T-helper 1 cell treated with Interleukin-12 subunit alpha and Interleukin-12 subunit beta and Interleukin-4 antibody, amounts not matched to agents 30 μg/mL and 1 μg/mL, for 36 hours (primary cell): Measurements from ENCODE around the gene ASIC2.
"Not testable (repeated sequence)": the region's sequence is repeated elsewhere in the genome, so short reads cannot be mapped to it uniquely, and the experiment has no call there.

Experiments used
- H3K27ac Mint-ChIP-seq: one replicate; pipeline ENCODE4 v1.8.0; 2021; ENCODE audit warnings: mild to moderate bottlenecking, mixed read lengths
- H3K27me3 Mint-ChIP-seq: one replicate; pipeline ENCODE4 v1.8.0; 2021; ENCODE audit warnings: low read depth, mixed read lengths
- H3K36me3 Mint-ChIP-seq: one replicate; pipeline ENCODE4 v1.8.0; 2021; ENCODE audit warnings: low read depth, mixed read lengths
- H3K4me1 Mint-ChIP-seq: one replicate; pipeline ENCODE4 v1.8.0; 2021; ENCODE audit warnings: low read depth, mixed read lengths
- H3K4me3 Mint-ChIP-seq: one replicate; pipeline ENCODE4 v1.8.0; 2021; ENCODE audit warnings: mild to moderate bottlenecking, moderate library complexity, mixed read lengths
- H3K9me3 Mint-ChIP-seq: one replicate; pipeline ENCODE4 v1.8.0; 2021; ENCODE audit warnings: mixed read lengths

The ASIC2 gene

DNA sequence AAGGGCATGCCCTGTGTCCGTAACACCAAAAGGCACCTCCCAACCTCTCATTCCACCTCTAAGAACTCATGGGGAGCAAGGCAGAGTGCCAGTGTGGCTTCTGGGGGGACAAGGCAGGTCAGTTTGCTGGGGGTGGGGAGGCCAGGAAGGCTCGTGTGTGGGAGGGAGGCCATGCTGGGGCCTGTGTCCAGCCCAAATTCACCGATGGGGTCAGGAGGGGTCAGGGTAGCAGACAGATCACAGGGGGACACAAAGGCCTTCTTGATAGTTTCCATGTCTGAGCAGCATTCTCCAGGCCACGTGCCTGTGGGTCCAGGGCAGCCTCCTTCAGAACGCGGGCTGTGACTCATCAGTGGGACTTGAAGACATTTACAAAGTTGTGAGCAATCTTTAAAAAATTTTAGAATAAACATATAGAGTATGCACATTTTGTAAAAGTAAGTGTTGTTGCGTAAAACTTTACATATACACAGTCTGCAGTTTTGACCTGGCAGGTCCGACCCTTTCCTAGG lies 280.5 kb downstream of the ASIC2 start:
- Mint-ChIP-seq H3K27ac (no peak overlapping the region), H3K4me1 (no peaks in the 10 kb centered on the region), H3K9me3 (no peaks in the 10 kb centered on the region), H3K36me3 (no peaks in the 10 kb centered on the region), H3K27me3 (no peaks in the 10 kb centered on the region), H3K4me3 (no peak overlapping the region)

DNA sequence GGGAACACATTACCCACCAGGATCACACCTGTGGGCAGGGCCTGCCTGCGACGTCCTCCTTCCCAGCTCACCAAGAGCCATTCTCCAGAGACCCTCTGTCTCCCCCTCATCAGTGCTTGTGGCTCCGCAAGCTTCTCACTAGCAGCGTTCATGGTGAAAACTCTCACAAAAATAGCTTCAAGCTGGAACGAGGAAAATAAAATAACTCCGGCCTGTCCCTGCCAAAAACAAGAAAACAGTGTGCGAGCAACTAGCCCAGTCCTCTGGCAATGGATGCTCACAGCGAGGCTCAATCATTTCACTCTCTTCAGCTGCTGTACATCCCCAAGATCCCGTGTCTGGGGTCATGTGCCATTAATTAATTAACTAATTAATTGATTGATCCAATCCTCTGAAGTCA lies 283.5 kb downstream of the ASIC2 start:
- no peak overlapping the region for H3K27ac Mint-ChIP-seq
- H3K9me3 Mint-ChIP-seq: no peaks in the 10 kb centered on the region
- H3K4me1 Mint-ChIP-seq: no peaks in the 10 kb centered on the region
- no peaks in the 10 kb centered on the region for H3K36me3 Mint-ChIP-seq
- no peaks in the 10 kb centered on the region for H3K27me3 Mint-ChIP-seq
- H3K4me3 Mint-ChIP-seq: no peak overlapping the region

DNA sequence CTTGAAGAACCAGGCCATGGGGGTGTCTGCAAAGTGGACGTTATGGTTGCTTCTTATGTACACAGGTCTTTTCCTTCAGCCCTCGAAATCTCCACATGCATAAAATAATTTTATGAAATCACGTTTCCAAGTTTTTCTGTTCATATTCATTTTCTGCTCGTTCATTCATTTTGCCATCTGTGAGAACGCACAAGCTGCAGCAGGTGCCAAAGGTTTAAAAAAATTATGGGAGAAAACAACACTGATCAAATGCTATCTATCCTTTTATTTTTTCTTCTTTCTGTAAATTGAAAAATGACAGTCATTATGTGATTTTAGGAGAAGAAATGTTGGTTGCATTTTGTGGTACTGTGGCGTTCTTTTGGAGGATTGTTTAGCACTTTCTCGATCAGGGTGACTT lies 285.9 kb downstream of the ASIC2 start:
- Mint-ChIP-seq H3K9me3 (no peaks in the 10 kb centered on the region), H3K36me3 (no peaks in the 10 kb centered on the region), H3K27ac (no peak overlapping the region), H3K4me1 (no peaks in the 10 kb centered on the region), H3K4me3 (no peak overlapping the region), H3K27me3 (peaks cover 3% of the 10 kb centered on the region)

DNA sequence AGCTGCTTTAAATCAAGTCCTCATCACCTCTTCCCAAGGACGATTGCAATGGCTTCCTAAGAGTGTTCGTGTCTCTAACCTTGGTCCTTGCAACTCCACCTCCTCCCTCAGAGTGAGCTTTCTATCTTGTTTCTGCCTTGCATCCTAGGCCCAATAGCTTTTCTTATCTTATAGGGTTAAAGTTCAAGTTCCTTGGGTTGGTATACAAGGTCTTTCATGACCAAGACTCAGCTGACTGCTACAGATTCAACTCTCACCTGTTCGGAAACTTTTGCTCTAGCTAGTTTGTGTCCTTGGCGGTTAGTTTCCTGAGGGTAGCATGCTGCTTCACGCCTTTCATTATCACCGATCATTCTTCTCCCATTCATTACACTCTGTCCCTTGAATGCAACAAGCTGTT lies 290.8 kb downstream of the ASIC2 start:
- no peaks in the 10 kb centered on the region for H3K9me3 Mint-ChIP-seq
- no peak overlapping the region for H3K4me3 Mint-ChIP-seq
- H3K27ac Mint-ChIP-seq: no peak overlapping the region
- H3K27me3 Mint-ChIP-seq: peaks cover 18% of the 10 kb centered on the region
- peaks cover 4% of the 10 kb centered on the region for H3K4me1 Mint-ChIP-seq
- no peaks in the 10 kb centered on the region for H3K36me3 Mint-ChIP-seq

DNA sequence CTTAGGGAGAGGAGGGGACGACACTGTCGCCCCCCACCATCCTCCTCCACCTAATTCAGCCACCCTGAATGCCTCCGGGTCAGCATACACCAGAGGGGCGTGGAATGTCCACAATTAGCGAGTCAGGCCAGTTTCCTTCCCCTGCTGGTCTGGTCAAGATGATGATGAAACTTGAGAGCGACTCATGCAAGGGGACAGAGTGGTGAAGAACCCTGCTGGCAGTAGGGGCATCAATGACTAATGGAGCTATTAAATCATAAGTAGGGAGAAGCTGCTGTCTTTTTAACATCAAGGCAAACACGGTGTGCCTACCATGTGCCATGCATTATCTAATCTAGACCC lies 294.2 kb downstream of the ASIC2 start:
- Mint-ChIP-seq H3K27me3 (peaks cover 15% of the 10 kb centered on the region), H3K4me3 (no peak overlapping the region), H3K4me1 (peaks cover 4% of the 10 kb centered on the region), H3K9me3 (no peaks in the 10 kb centered on the region), H3K36me3 (no peaks in the 10 kb centered on the region), H3K27ac (no peak overlapping the region)

DNA sequence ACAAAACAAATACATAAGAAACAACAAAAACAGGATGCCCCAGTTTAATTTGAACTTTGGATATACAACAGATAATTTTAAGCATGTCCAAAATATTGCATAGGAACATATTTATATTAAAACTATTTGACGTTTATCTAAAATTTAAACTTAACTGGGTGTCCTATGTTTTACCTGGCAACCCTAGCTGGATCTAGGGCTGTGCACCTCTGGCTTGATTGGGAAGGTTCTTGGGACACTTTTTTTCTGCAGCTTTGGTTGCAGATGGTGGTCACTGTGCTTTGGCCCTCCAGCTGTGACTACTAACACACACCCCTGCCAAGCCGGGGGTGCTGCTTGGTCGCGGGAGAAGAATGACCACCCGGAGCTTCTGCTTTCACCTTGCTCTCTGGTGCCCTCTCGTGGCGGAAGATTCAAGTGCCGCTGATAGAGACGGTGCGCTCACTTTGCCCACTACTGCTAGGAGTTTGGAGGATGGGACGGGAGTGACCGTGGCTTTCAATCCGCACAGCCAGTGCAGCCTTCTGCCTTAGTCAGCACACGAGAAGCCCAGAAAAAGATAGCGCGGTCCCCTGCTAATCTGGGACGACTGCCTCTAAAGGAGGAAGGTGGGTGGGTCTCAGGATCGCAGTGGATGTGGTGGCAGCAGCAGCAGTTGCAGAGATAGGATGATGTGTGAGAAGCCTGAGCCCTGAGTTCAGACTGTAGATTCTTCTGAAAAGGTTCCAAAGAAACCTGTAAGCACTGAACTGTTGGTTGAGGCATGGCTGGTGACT lies 294.8 kb downstream of the ASIC2 start:
- no peak overlapping the region for H3K27ac Mint-ChIP-seq
- peaks cover 4% of the 10 kb centered on the region for H3K4me1 Mint-ChIP-seq
- no peaks in the 10 kb centered on the region for H3K36me3 Mint-ChIP-seq
- H3K9me3 Mint-ChIP-seq: no peaks in the 10 kb centered on the region
- no peak overlapping the region for H3K4me3 Mint-ChIP-seq
- H3K27me3 Mint-ChIP-seq: peaks cover 15% of the 10 kb centered on the region

DNA sequence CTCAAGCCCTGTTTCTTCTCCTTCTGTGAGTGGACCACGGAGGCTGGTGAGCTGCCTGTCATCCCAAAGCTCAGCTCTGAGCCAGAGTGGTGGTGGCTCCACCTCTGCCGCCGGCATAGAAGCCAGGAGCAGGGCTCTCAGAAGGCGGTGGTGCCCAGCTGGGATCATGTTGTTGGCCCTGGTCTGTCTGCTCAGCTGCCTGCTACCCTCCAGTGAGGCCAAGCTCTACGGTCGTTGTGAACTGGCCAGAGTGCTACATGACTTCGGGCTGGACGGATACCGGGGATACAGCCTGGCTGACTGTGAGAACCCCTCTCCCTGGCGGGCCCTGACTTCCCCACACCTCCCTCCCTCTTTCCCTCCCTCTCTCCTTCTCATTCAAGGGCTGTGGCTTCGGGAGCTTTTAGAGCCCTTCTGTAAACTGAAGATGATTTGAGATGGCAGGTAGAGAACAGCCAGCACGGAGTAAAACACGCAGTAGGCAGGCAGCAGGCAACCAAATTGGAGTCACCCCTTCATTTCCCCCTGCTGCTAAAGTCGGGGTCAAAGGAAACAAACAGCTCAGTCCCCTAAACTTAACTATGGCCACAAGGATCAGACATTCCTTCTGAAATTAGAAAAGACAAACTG lies 297.6 kb downstream of the ASIC2 start:
- Mint-ChIP-seq H3K9me3 (no peaks in the 10 kb centered on the region), H3K4me3 (no peak overlapping the region), H3K27ac (no peak overlapping the region), H3K36me3 (no peaks in the 10 kb centered on the region), H3K27me3 (peaks cover 10% of the 10 kb centered on the region), H3K4me1 (peaks cover 4% of the 10 kb centered on the region)

DNA sequence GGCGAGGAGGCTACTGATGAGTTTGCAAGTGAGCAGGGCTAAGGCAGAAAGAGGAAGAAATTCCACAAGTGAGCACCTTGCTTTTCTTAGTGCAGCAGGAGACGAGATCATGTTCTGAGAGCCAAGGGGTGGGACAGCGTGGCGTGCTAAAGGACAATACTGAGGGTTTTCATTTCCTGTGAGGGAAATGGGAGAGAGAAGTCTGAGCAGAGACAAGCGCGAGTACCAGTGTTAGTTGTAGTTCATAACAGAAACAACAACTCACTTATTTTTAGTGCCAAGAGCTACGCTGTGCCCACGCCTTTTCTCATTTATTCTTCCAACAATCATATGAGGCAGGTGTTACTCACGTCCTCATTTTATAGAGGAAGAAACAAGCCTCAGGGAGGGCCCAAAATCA lies 299.1 kb downstream of the ASIC2 start:
- peaks cover 4% of the 10 kb centered on the region for H3K4me1 Mint-ChIP-seq
- H3K27me3 Mint-ChIP-seq: peaks cover 5% of the 10 kb centered on the region
- H3K27ac Mint-ChIP-seq: no peak overlapping the region
- H3K9me3 Mint-ChIP-seq: peaks cover 2% of the 10 kb centered on the region
- H3K4me3 Mint-ChIP-seq: no peak overlapping the region
- H3K36me3 Mint-ChIP-seq: no peaks in the 10 kb centered on the region

DNA sequence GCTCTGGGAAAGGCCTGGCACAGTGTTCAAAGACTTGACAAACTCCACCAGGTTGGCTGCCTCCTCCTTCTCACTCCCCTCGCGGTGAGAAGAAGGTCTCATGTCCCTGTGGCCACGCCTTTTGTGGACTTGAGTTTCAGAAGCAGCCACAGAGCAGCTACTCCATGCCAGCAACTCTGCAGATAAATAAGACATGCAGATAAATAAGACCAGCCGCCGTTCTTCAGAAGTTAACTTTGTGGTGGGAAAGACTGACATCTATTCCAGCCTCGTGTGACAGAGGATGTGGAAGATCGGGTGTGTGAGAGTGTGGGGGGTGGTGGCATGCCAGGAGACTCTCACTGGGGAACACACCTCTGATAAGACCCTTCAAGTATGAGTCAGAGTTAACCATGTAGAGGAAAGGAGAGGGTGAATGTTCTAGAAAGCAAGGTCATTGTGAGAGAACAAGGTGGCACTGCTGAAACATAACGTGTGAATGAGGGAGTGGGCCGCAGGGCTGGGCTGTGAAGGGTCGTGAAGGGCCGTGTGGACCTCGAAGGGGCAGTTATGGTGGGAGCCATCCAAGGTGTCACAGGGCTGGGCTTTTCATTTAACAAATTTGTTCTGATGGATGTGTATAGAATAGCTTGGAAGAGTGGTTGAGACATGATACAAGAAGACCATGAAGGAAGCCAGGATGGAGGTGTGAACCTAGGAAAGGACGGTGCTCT lies 300.6 kb downstream of the ASIC2 start:
- H3K4me1 Mint-ChIP-seq: no peaks in the 10 kb centered on the region
- H3K27ac Mint-ChIP-seq: no peak overlapping the region
- H3K9me3 Mint-ChIP-seq: peaks cover 14% of the 10 kb centered on the region
- H3K27me3 Mint-ChIP-seq: no peaks in the 10 kb centered on the region
- H3K36me3 Mint-ChIP-seq: no peaks in the 10 kb centered on the region
- no peak overlapping the region for H3K4me3 Mint-ChIP-seq

DNA sequence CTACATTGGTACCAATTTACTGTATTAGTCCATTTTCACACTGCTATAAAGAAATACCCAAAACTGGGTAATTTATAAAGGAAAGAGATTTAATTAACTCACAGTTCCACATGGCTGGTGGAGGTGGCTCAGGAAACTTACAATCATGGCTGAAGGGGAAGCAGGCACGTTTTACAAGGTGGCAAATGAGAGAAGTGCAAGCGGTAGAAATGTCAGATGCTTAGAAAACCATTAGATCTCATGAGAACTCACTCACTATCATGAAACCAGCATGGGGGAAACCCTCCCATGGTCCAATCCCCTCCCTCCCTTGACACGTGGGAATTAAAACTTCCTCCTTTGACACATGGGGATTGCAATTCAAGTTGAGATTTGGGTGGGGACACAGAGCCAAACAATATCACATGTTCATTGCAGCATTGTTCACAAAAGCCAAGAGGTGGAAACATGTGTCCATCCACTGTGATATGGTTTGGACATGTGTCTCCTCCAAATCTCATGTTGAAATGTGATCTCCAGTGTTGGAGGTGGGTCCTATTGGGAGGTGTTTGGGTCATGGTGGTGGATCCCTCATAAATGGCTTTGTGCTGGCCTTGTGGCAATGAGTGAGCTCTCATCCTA lies 304.5 kb downstream of the ASIC2 start:
- no peak overlapping the region for H3K27ac Mint-ChIP-seq
- H3K27me3 Mint-ChIP-seq: peaks cover 10% of the 10 kb centered on the region
- no peaks in the 10 kb centered on the region for H3K36me3 Mint-ChIP-seq
- H3K9me3 Mint-ChIP-seq: peaks cover 18% of the 10 kb centered on the region
- no peaks in the 10 kb centered on the region for H3K4me1 Mint-ChIP-seq
- H3K4me3 Mint-ChIP-seq: no peak overlapping the region

DNA sequence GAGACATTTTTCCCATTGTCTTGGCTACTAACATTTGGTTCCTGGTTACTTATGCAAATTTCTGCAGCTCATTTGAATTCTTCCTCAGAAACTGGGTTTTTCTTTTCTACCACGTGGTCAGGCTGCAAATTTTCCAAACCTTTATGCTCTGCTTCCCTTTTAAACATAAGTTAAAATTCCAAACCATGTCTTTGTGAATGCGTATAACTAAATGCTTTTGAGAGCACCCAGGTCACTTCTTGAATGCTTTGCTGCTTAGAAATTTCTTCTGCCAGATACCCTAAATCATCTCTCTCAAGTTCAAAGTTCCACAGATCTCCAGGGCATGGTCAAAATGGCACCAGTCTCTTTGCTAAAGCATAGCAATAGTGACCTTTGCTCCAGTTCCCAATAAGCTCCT lies 305.2 kb downstream of the ASIC2 start:
- not testable (repeated sequence) for H3K36me3 Mint-ChIP-seq, H3K4me3 Mint-ChIP-seq, H3K4me1 Mint-ChIP-seq, H3K27ac Mint-ChIP-seq
- Mint-ChIP-seq H3K27me3 (peaks cover 10% of the 10 kb centered on the region), H3K9me3 (peaks cover 18% of the 10 kb centered on the region)

DNA sequence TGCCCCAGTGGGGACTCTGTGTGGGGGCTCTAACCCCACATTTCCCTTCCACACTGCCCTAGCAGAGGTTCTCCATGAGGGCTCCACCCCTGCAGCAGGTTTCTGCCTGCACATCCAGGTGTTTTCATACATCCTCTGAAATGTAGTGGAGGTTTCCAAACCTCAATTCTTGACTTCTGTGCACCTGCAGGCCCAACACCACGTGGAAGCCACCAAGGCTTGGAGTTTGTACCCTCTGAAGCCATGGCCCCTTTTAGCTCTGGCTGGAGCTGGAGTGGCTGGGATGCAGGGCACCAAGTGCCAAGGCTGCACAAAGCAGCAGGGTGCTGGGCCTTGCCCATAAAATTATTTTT lies 305.7 kb downstream of the ASIC2 start:
- H3K27me3 Mint-ChIP-seq: peaks cover 10% of the 10 kb centered on the region
- not testable (repeated sequence) for H3K36me3 Mint-ChIP-seq, H3K4me3 Mint-ChIP-seq, H3K4me1 Mint-ChIP-seq, H3K27ac Mint-ChIP-seq
- H3K9me3 Mint-ChIP-seq: peaks cover 18% of the 10 kb centered on the region

DNA sequence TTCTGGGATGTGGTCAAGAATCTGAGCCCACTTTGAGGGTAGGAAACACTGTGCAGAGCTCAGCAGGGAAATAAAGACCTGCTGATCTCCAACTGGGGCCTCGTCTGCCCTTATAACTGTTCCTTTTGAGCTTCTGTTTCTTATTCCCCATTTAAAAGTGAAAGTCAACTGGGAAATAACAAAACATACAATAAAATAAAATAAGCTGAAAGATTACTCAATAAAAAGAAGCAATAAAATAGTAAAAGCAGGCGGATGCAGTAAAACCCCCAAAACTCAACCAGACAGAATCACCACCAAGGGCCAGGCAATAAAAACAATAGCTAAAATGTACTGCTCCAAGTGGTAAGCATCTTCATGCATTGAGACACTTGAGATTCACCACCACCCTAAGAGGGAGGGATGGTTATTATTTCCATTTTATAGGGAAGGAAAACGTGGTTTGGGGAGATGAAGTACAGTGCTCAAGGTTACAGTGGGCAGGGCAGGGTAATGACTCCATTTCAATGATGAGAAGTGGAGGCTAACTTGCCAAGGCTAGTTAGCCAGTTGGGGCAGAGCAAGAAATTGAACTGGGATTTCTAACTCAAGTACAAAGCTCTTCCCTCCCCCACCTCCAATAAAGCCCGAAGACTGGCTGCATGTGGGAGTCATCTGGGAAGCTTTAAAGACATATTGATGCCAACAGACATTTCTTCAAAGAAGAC lies 307.9 kb downstream of the ASIC2 start:
- no peak overlapping the region for H3K27ac Mint-ChIP-seq
- H3K4me3 Mint-ChIP-seq: no peak overlapping the region
- no peaks in the 10 kb centered on the region for H3K4me1 Mint-ChIP-seq
- H3K36me3 Mint-ChIP-seq: no peaks in the 10 kb centered on the region
- peaks cover 29% of the 10 kb centered on the region for H3K9me3 Mint-ChIP-seq
- peaks cover 10% of the 10 kb centered on the region for H3K27me3 Mint-ChIP-seq

DNA sequence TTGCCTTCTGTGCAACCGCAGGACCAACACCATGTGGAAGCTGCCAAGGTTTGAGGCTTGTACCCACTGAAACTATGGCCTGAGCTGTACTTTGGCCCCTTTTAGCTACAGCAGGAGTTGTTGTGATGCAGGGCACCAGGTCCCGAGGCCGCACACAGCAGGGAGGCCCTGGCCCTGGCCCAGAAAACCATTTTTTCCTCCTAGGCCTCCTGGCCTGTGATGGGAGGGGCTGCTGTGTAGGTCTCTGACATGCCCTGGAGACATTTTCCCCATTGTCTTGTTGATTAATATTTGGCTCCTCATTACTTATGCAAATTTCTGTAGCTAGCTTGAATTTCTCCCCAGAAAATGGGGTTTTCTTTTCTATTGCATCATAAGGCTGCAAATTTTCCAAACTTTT lies 311.5 kb downstream of the ASIC2 start:
- Mint-ChIP-seq H3K27me3 (peaks cover 15% of the 10 kb centered on the region), H3K9me3 (peaks cover 22% of the 10 kb centered on the region)
- H3K4me1 Mint-ChIP-seq, H3K4me3 Mint-ChIP-seq, H3K36me3 Mint-ChIP-seq, H3K27ac Mint-ChIP-seq: not testable (repeated sequence)
